ENCODE results near the gene FER.

FER gene

GRCh38 chr5:109196087-109196822 is 448.6 kb downstream of the FER start:
- Histone ChIP-seq H3K4me1 (ENCODE audit: insufficient read depth, low read length) (peaks cover 41% of the 10 kb centered on the region), H3K4me3 (ENCODE audit: low read length) (peak overlapping the region; percentile 24; the same call in 1 of the 2 replicates)

GRCh38 chr5:109196823-109197160 is 449.1 kb downstream of the FER start:
- Histone ChIP-seq H3K9me3 (ENCODE audit: insufficient read depth, low read depth, low read length) (no peaks in the 10 kb centered on the region), H3K27ac (ENCODE audit: low read length) (no peak overlapping the region), H3K4me1 (ENCODE audit: insufficient read depth, low read length) (peaks cover 39% of the 10 kb centered on the region), H3K4me3 (ENCODE audit: low read length) (no peak overlapping the region), H3K9ac (ENCODE audit: low read depth, low read length) (no peak overlapping the region), H3K27me3 (ENCODE audit: insufficient read depth, low read length) (no peaks in the 10 kb centered on the region), H3K36me3 (ENCODE audit: insufficient read depth, low read depth, low read length) (no peaks in the 10 kb centered on the region)

More at GRCh38 chr5:109196087-109196822, 448.6 kb downstream of the FER start:
- Histone ChIP-seq H3K36me3 (ENCODE audit: insufficient read depth, low read depth, low read length) (no peaks in the 10 kb centered on the region), H3K9ac (ENCODE audit: low read depth, low read length) (no peak overlapping the region), H3K27ac (ENCODE audit: low read length) (peak overlapping the region; percentile 50), H3K9me3 (ENCODE audit: insufficient read depth, low read depth, low read length) (no peaks in the 10 kb centered on the region), H3K27me3 (ENCODE audit: insufficient read depth, low read length) (no peaks in the 10 kb centered on the region)

- no peak overlapping the region for H3K27ac ChIP-seq (ENCODE audit: low read length)
- no peak overlapping the region for H3K4me3 ChIP-seq (ENCODE audit: low read length)
- no peak overlapping the region for H3K9ac ChIP-seq (ENCODE audit: low read depth, low read length)
- no peaks in the 10 kb centered on the region for H3K27me3 ChIP-seq (ENCODE audit: insufficient read depth, low read length)
- H3K9me3 ChIP-seq (ENCODE audit: insufficient read depth, low read depth, low read length): no peaks in the 10 kb centered on the region
- peaks cover 16% of the 10 kb centered on the region; the same call in 1 of the 2 replicates for H3K4me1 ChIP-seq (ENCODE audit: insufficient read depth, low read length)
- no peaks in the 10 kb centered on the region for H3K36me3 ChIP-seq (ENCODE audit: insufficient read depth, low read depth, low read length)
Observed at GRCh38 chr5:109199289-109199688, 451.6 kb downstream of the FER start.

GRCh38 chr5:109199799-109200620 is 452.3 kb downstream of the FER start:
- H3K36me3 ChIP-seq (ENCODE audit: insufficient read depth, low read depth, low read length): no peaks in the 10 kb centered on the region
- H3K27me3 ChIP-seq (ENCODE audit: insufficient read depth, low read length): no peaks in the 10 kb centered on the region
- H3K9ac ChIP-seq (ENCODE audit: low read depth, low read length): no peak overlapping the region
- H3K4me1 ChIP-seq (ENCODE audit: insufficient read depth, low read length): peaks cover 16% of the 10 kb centered on the region; the same call in 1 of the 2 replicates
- H3K4me3 ChIP-seq (ENCODE audit: low read length): no peak overlapping the region
- peaks cover 6% of the 10 kb centered on the region for H3K9me3 ChIP-seq (ENCODE audit: insufficient read depth, low read depth, low read length)
- H3K27ac ChIP-seq (ENCODE audit: low read length): no peak overlapping the region

GRCh38 chr5:109215040-109215439 is 467.3 kb downstream of the FER start:
- H3K4me3 ChIP-seq (ENCODE audit: low read length): no peak overlapping the region
- H3K27me3 ChIP-seq (ENCODE audit: insufficient read depth, low read length): no peaks in the 10 kb centered on the region
- no peaks in the 10 kb centered on the region for H3K36me3 ChIP-seq (ENCODE audit: insufficient read depth, low read depth, low read length)
- H3K9ac ChIP-seq (ENCODE audit: low read depth, low read length): no peak overlapping the region
- H3K4me1 ChIP-seq (ENCODE audit: insufficient read depth, low read length): no peaks in the 10 kb centered on the region
- no peak overlapping the region for H3K27ac ChIP-seq (ENCODE audit: low read length)
- peaks cover 6% of the 10 kb centered on the region for H3K9me3 ChIP-seq (ENCODE audit: insufficient read depth, low read depth, low read length)

GRCh38 chr5:109218818-109219217 is 471.1 kb downstream of the FER start:
- Histone ChIP-seq H3K9me3 (ENCODE audit: insufficient read depth, low read depth, low read length) (peaks cover 6% of the 10 kb centered on the region), H3K36me3 (ENCODE audit: insufficient read depth, low read depth, low read length) (no peaks in the 10 kb centered on the region), H3K9ac (ENCODE audit: low read depth, low read length) (no peak overlapping the region), H3K4me3 (ENCODE audit: low read length) (no peak overlapping the region), H3K27me3 (ENCODE audit: insufficient read depth, low read length) (no peaks in the 10 kb centered on the region), H3K27ac (ENCODE audit: low read length) (no peak overlapping the region), H3K4me1 (ENCODE audit: insufficient read depth, low read length) (no peaks in the 10 kb centered on the region)

GRCh38 chr5:109223531-109223930 is 475.8 kb downstream of the FER start:
- H3K36me3 ChIP-seq (ENCODE audit: insufficient read depth, low read depth, low read length): no peaks in the 10 kb centered on the region
- H3K9me3 ChIP-seq (ENCODE audit: insufficient read depth, low read depth, low read length): no peaks in the 10 kb centered on the region
- no peak overlapping the region for H3K9ac ChIP-seq (ENCODE audit: low read depth, low read length)
- H3K4me3 ChIP-seq (ENCODE audit: low read length): no peak overlapping the region
- H3K27me3 ChIP-seq (ENCODE audit: insufficient read depth, low read length): no peaks in the 10 kb centered on the region
- no peaks in the 10 kb centered on the region for H3K4me1 ChIP-seq (ENCODE audit: insufficient read depth, low read length)
- no peak overlapping the region for H3K27ac ChIP-seq (ENCODE audit: low read length)

GRCh38 chr5:109224276-109224882 is 476.7 kb downstream of the FER start:
- Histone ChIP-seq H3K27ac (ENCODE audit: low read length) (no peak overlapping the region), H3K9me3 (ENCODE audit: insufficient read depth, low read depth, low read length) (no peaks in the 10 kb centered on the region), H3K4me1 (ENCODE audit: insufficient read depth, low read length) (no peaks in the 10 kb centered on the region), H3K4me3 (ENCODE audit: low read length) (no peak overlapping the region), H3K27me3 (ENCODE audit: insufficient read depth, low read length) (no peaks in the 10 kb centered on the region), H3K9ac (ENCODE audit: low read depth, low read length) (no peak overlapping the region), H3K36me3 (ENCODE audit: insufficient read depth, low read depth, low read length) (no peaks in the 10 kb centered on the region)

- Histone ChIP-seq H3K4me1 (ENCODE audit: insufficient read depth, low read length) (no peaks in the 10 kb centered on the region), H3K9ac (ENCODE audit: low read depth, low read length) (no peak overlapping the region), H3K36me3 (ENCODE audit: insufficient read depth, low read depth, low read length) (no peaks in the 10 kb centered on the region), H3K4me3 (ENCODE audit: low read length) (no peak overlapping the region), H3K27me3 (ENCODE audit: insufficient read depth, low read length) (no peaks in the 10 kb centered on the region), H3K9me3 (ENCODE audit: insufficient read depth, low read depth, low read length) (no peaks in the 10 kb centered on the region), H3K27ac (ENCODE audit: low read length) (no peak overlapping the region)
Observed at GRCh38 chr5:109225716-109226625, 478.3 kb downstream of the FER start.

GRCh38 chr5:109230369-109230768 is 482.7 kb downstream of the FER start:
- no peak overlapping the region for H3K4me3 ChIP-seq (ENCODE audit: low read length)
- no peak overlapping the region for H3K9ac ChIP-seq (ENCODE audit: low read depth, low read length)
- no peaks in the 10 kb centered on the region for H3K4me1 ChIP-seq (ENCODE audit: insufficient read depth, low read length)
- no peaks in the 10 kb centered on the region for H3K9me3 ChIP-seq (ENCODE audit: insufficient read depth, low read depth, low read length)
- H3K27ac ChIP-seq (ENCODE audit: low read length): no peak overlapping the region
- H3K36me3 ChIP-seq (ENCODE audit: insufficient read depth, low read depth, low read length): no peaks in the 10 kb centered on the region
- no peaks in the 10 kb centered on the region for H3K27me3 ChIP-seq (ENCODE audit: insufficient read depth, low read length)

GRCh38 chr5:109231331-109231730 is 483.6 kb downstream of the FER start:
- no peaks in the 10 kb centered on the region for H3K36me3 ChIP-seq (ENCODE audit: insufficient read depth, low read depth, low read length)
- no peak overlapping the region for H3K4me3 ChIP-seq (ENCODE audit: low read length)
- no peak overlapping the region for H3K9ac ChIP-seq (ENCODE audit: low read depth, low read length)
- no peak overlapping the region for H3K27ac ChIP-seq (ENCODE audit: low read length)
- no peaks in the 10 kb centered on the region; the same call in 1 of the 2 replicates for H3K9me3 ChIP-seq (ENCODE audit: insufficient read depth, low read depth, low read length)
- no peaks in the 10 kb centered on the region for H3K27me3 ChIP-seq (ENCODE audit: insufficient read depth, low read length)
- H3K4me1 ChIP-seq (ENCODE audit: insufficient read depth, low read length): no peaks in the 10 kb centered on the region

Data from iPS-20b (cell line).